ENCODE measurements around the gene WNT5A. TPM values are rescaled to one million over a fixed set of nuclear protein-coding genes. Genes with fewer than 3 reads are reported as not detected.

WNT5A gene
- total and polyA plus RNA-seq, 2 experiments from 2014 or later = 31.6 to 129 TPM

GRCh38 chr3:55471522-55472280 is 15.4 kb downstream of the WNT5A start:
- Histone ChIP-seq H3K4me3 (no peak overlapping the region), H2AFZ (no peak overlapping the region), H3K9me3 (ENCODE audit: low read depth) (no peaks in the 10 kb centered on the region), H4K20me1 (ENCODE audit: insufficient read depth, poor library complexity, severe bottlenecking) (peaks cover 7% of the 10 kb centered on the region), H3K79me2 (peaks cover 56% of the 10 kb centered on the region), H3K4me1 (ENCODE audit: insufficient read depth) (no peaks in the 10 kb centered on the region), H3K9me2 (replicated peaks; ENCODE audit: insufficient read depth) (no peaks in the 10 kb centered on the region), H3K27ac (peak overlapping the region; percentile 70), H3K27me3 (no peaks in the 10 kb centered on the region), H3K36me3 (replicated peaks; ENCODE audit: insufficient read depth, low read depth) (no peaks in the 10 kb centered on the region), H3K4me2 (peak overlapping the region; percentile 59)
- DNase-seq (ENCODE audit: low spot score) = no peak
- TF ChIP-seq EZH2phosphoT487 (IDR thresholded peaks at IDR 0.05; ENCODE audit: low read depth, severe bottlenecking, unreplicated experiment) (no peak), CTCF (IDR thresholded peaks at IDR 0.05; ENCODE audit: poor library complexity) (no peak), EZH2 (IDR thresholded peaks at IDR 0.05; ENCODE audit: borderline replicate concordance) (no peak)
- WGBS (ENCODE audit: low lambda C conversion rate, missing lambda C conversion rate) = 79% methylated on average over 8 of the region's 8 CpGs

- WGBS (ENCODE audit: low lambda C conversion rate, missing lambda C conversion rate) = 73% methylated on average over 4 of the region's 4 CpGs
- no peak overlapping the region for H2AFZ ChIP-seq
- H3K4me1 ChIP-seq (ENCODE audit: insufficient read depth) = no peaks in the 10 kb centered on the region
- H3K79me2 ChIP-seq = peaks cover 50% of the 10 kb centered on the region
- H3K9me2 ChIP-seq (replicated peaks; ENCODE audit: insufficient read depth) = no peaks in the 10 kb centered on the region
- no peak for DNase-seq (ENCODE audit: low spot score)
- no peaks in the 10 kb centered on the region for H3K36me3 ChIP-seq (replicated peaks; ENCODE audit: insufficient read depth, low read depth)
- no peaks in the 10 kb centered on the region for H3K27me3 ChIP-seq
- H3K4me2 ChIP-seq = no peak overlapping the region
- TF ChIP-seq EZH2phosphoT487 (IDR thresholded peaks at IDR 0.05; ENCODE audit: low read depth, severe bottlenecking, unreplicated experiment) = no peak
- TF ChIP-seq CTCF (IDR thresholded peaks at IDR 0.05; ENCODE audit: poor library complexity) = no peak
- TF ChIP-seq EZH2 (IDR thresholded peaks at IDR 0.05; ENCODE audit: borderline replicate concordance) = no peak
- peaks cover 5% of the 10 kb centered on the region for H4K20me1 ChIP-seq (ENCODE audit: insufficient read depth, poor library complexity, severe bottlenecking)
- no peak overlapping the region for H3K4me3 ChIP-seq
- peak overlapping the region; percentile 70 for H3K27ac ChIP-seq
- H3K9me3 ChIP-seq (ENCODE audit: low read depth) = no peaks in the 10 kb centered on the region
These were observed 16.0 kb downstream of the WNT5A start for GRCh38 chr3:55471084-55471483.

- H2AFZ ChIP-seq = no peak overlapping the region
- no peak for DNase-seq (ENCODE audit: low spot score)
- H3K27ac ChIP-seq = no peak overlapping the region
- no peaks in the 10 kb centered on the region for H3K9me3 ChIP-seq (ENCODE audit: low read depth)
- H3K4me1 ChIP-seq (ENCODE audit: insufficient read depth) = no peaks in the 10 kb centered on the region
- H3K4me3 ChIP-seq = no peak overlapping the region
- H3K27me3 ChIP-seq = no peaks in the 10 kb centered on the region
- H3K4me2 ChIP-seq = peak overlapping the region; percentile 18
- peaks cover 40% of the 10 kb centered on the region for H3K79me2 ChIP-seq
- no peaks in the 10 kb centered on the region for H3K9me2 ChIP-seq (replicated peaks; ENCODE audit: insufficient read depth)
- WGBS (ENCODE audit: low lambda C conversion rate, missing lambda C conversion rate) = 95% methylated on average over 32 of the region's 32 CpGs
- H3K36me3 ChIP-seq (replicated peaks; ENCODE audit: insufficient read depth, low read depth) = no peaks in the 10 kb centered on the region
- no peak for TF ChIP-seq EZH2phosphoT487 (IDR thresholded peaks at IDR 0.05; ENCODE audit: low read depth, severe bottlenecking, unreplicated experiment)
- TF ChIP-seq EZH2 (IDR thresholded peaks at IDR 0.05; ENCODE audit: borderline replicate concordance) = no peak
- no peak for TF ChIP-seq CTCF (IDR thresholded peaks at IDR 0.05; ENCODE audit: poor library complexity)
- peaks cover 4% of the 10 kb centered on the region for H4K20me1 ChIP-seq (ENCODE audit: insufficient read depth, poor library complexity, severe bottlenecking)
These were observed 17.1 kb downstream of the WNT5A start for GRCh38 chr3:55469957-55470526.

Measured in hepatocyte (in vitro differentiated cells).